D341Med (cell line): Measurements from ENCODE around the gene EVA1A.
"Not testable (repeated sequence)": the region's sequence is repeated elsewhere in the genome, so short reads cannot be mapped to it uniquely, and the experiment has no call there.

Experiments used
- DNase-seq: peaks from one replicate; pipeline ENCODE4 v3.0.0; 2012; ENCODE audit warnings: low spot score

EVA1A gene

DNA sequence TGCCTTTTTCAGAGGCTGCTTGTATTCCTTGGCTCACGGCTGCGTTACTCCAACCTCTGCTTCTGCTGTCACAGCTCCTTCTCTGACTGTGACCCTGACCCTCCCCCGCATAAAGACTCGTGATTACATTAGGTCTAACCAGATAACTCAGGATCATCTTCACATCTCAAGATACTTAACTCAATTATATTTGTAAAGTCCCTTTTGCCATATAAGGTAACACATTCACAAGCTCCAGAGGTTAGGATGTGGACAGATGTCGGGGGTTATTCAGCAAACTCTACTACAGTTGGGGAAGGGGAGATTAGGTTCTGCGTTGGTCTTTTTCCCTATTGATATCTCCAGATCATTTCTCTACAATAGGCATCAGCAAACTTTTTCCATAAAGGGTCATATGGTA lies 76.9 kb downstream of the EVA1A start:
- no peak for DNase-seq

DNA sequence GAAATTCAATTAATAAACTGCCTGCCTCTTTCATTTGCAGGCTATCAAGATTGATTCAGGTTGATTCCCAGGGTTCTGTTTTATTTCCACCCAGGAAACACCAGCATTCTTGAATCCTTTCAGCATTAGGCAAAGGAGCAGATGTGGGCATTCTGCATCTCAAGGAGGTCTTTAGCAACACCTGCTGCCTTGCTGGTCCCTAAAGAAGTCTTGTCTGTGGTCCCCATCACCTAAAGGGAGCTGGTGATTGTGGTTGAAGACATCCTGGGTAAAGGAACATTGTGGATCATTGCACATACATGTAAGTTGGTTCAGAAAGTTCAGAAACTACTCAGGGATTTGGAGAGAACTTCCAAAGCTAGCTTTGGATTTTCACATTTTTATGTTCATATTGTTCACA lies 78.3 kb downstream of the EVA1A start:
- DNase-seq: no peak

DNA sequence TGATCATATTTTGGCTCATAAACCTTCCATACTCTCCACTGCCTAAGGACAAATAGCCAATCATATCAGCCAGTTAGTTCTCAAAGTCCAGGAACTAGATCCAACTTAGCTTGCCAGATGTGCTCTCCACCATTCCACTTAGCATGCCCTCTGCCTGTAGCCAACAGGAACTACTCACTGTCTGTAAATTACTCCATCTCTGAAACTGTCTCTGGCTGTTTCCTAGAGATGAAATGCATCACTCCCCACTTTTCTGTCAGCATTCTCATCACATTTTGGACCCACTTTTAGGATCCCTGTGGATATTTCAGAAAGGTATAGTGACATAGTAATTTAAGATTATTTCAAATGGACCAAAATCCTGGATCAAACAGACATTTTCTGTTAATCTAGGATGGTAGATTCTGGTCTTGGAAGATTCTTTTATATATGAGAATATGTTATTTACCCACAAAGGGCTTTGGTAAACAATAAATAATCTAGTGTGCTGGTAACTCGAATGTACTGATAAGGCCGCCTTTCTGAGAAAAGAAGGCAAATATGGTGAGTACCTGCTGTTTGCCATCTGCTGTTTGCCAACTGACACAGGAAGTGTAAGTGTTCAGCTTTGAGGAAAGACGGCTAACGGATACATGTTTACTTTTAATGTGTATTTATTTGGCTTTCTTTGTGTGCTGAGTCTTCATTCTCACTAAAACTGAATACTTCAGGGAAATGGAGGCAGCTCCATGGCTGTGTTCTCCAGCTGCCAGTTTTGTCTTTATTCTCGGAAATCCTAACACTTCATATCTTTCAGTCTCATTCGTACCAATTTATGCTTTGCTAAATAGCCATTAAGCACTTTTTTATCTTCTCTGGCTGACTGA lies 79.5 kb downstream of the EVA1A start:
- no peak for DNase-seq

DNA sequence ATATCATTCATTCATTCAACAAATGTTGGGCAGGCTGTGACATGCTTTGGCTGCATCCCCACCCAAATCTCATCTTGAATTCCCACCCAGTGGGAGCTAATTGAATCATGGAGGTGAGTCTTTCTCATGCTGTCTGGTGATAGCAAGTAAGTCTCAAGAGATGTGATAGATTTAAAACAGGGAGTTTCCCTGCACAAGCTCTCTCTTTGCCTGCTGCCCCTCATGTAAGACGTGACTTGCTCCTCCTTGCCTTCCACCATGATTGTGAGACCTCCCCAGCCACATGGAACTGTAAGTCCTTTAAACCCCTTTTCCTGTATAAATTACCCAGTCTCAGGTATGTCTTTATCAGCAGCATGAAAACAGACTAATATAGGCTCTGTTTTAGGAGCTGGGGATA lies 83.0 kb downstream of the EVA1A start:
- not testable (repeated sequence) for DNase-seq

DNA sequence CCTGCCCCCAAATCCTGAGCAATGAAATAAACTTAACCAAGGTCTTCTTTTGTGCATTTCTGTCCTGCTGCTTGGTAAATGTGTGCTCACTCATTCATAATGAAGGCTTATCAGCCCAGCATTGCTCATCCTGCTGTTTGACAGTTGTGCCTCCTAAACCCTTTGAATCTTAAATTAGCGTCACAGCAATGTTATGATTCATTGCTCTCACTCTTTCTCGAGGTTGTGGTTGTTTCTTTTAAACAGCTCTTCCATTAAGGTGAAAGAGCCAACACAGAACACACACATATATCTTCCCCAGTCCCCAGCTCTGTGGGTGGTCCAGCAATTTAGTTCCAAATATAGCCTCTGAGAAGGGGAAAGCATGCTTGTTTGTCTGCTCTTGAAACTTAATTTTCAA lies 84.0 kb downstream of the EVA1A start:
- no peak for DNase-seq

DNA sequence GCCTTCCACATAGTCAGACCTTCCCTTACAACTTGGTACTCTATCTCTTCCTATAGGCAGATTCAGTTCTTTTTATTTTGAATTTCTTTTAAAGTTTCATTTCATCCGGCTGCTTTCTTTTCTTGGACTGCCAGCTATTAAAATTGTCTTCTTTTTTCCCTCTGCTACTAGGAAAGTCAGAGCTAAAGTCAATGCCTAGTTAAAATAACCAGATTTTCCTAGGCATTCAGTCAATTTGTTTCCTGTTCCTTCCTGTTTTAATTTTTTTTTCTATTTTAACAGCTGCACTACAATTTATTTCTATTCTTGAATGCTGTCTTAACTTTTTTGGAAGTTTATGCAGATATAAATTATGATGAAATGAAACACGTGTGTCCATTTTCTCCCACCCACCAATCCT lies 84.8 kb downstream of the EVA1A start:
- DNase-seq: no peak

DNA sequence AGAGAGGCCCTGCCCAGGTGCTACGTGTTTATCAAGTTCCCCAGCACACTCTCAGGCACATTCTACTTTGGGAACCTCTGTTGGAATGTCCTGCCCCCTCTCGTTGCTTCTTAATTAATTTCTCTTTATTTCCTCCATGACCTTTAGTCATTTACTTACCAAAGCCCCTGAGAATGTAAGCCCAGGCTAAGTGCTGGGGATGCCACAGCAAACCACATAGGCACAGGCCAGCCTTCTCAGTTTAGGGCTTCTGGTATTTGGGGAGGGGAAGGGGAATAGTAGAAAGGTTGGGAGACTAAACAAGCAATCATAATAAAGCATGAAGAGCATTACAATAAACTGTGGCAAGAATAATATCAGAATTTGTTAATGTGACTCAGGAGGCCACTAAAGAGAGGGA lies 85.7 kb downstream of the EVA1A start:
- no peak for DNase-seq

DNA sequence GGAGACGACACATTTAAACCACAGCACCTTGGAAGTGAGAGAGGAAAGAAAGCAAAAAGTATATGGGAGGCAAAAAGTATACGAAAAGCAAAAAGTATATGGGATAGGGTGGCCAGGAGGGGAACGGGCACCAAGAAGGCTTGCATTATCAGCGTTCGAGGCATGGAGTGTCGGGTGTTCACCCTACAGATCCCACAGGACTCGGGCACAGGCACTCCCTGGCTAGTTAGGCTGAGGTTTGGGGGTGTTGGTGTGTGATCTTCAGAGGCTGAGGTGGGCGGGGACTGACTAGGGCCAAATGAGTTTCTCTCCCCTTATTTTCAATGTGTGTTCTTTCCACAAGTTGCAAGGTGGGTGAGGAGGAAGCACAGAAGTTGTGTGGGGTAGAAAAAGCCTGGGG lies 86.6 kb downstream of the EVA1A start:
- DNase-seq: no peak

DNA sequence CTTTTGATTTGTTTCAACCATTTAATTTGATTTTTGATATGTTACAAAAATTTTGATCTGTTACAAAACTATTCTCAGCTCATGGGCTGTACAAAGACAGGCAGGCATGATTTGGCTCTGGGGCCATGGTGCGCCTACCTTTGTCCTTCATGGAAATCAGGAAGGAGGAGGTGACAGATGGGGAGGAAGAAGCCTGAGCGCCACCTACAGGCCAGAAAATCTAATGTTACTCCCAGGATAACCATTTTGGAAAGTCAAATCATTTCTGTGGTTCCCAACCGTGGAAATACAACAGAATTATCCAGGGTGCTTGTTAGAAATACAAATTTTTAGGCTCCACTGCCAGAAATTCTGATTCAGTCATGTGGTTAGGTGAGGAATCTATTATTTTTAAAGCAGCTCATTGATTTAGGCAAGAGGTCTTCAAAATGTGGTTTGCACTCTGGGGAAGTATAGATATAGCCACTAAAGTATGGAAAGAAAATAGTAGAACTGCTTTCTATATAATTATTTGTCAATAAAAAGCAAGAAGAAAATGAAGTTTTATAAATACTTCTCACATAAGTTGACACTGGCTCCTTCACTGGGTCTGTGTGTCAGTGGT lies 93.9 kb downstream of the EVA1A start:
- DNase-seq: peak; percentile 59

DNA sequence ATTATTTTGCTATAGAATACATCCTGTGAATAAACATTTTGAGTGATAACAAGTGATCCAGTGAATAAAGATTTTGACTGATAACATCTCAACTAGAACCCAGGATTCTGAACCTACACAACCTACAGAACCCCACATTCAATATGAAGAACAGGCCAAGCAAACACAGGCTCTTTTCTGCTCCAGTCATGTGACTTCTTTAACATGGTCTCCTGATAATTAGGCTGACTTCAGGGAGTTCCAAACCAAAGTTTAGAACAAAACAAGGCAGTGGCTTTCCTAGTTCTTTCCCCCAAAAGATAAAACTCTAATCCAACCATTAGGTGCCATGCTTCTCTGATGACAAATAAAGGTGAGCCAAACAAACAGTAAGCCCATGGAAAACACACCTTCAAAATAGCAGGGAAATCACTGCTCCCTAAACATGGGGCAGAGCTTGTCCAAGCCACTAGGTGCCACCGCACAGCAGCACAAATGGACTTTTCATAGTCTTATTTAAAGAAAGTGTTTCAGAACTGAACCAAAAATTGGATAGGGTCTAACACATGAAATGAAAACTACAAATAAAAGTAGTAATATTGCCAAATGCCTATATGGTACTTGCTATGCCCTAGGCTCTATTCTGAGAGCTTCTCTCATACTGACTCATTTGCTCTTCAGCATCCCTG lies 95.3 kb downstream of the EVA1A start:
- no peak for DNase-seq

DNA sequence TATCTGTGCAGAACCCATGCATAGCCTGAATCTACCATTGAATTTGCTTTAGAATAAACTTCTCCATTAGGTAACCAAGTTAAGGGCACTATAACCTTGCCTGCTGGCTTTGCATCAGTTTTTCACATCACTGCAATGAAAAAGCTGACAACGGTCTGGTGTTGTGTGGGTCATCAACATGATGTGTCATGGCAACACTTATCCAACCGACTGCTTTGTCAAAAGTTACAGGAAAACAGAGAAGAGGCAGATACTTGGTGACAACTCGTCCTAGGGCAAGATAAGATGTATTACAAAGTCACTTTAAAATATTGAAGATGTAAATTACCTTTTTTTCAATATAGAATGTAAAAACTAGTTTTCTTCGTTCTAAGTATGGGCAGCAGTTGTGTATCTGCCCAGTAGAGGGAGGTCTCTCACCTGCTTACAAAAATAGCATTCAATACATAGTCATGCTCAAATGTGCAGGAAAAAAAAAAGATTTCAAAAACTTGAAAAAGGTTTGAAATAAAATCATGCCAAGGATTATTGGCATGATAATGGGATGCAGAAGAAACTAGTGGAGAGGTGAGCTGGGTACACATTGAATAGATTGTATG lies 96.3 kb downstream of the EVA1A start:
- no peak for DNase-seq

DNA sequence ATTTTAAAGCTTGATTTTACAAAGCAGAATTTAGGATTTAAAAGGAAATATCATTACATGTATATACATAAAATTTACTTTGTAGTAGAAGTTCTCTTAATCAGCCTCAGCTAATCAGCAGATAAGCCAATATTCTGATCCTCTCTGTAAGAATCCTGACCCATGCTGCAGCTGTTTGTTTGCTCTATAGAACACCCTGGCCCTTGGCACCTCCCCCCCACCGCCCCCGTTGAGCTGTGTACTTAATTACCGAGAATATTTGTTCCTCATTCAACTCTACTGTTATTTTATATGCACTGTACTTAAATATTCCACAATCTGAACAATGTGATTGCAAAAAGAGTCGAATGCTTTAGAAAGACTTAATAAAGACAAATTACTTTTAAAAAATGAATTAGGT lies 98.0 kb downstream of the EVA1A start:
- no peak for DNase-seq

DNA sequence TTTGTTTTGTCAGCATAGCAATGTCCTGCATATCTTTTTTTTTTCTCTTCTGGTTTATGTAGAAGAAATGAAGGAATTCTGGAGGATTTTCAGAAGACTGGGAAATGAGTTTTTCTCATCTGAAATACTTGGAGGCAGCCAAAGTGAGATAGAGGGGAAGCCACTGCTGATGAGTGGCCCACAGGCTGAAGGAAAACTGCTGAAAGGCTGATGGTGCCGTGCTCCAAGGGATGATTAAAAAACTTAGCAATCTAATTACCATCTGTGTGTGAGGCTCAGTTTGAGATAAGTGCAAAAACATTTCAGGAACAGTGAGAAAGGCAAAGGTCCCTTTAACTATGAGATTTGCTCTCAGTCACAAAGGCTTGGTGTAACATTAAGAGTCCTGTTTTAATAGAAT lies 98.5 kb downstream of the EVA1A start:
- no peak for DNase-seq

DNA sequence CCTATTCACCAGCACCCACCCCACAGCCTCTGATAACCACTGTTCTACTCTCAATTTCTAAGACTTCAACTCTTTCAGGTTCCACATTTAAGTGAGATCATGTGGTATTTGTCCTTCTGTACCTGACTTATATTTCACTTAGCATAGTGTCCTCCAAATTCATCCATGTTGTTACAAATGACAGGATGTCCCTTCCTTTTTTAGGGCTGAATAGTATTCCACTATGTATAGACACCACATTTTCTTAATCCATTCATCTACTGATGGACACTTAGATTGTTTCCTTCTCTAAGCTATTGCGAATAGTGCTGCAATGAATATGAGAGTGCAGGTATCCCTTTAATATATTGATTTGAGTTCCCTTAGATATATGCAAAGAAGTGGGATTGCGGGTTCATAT lies 100.1 kb downstream of the EVA1A start:
- no peak for DNase-seq

DNA sequence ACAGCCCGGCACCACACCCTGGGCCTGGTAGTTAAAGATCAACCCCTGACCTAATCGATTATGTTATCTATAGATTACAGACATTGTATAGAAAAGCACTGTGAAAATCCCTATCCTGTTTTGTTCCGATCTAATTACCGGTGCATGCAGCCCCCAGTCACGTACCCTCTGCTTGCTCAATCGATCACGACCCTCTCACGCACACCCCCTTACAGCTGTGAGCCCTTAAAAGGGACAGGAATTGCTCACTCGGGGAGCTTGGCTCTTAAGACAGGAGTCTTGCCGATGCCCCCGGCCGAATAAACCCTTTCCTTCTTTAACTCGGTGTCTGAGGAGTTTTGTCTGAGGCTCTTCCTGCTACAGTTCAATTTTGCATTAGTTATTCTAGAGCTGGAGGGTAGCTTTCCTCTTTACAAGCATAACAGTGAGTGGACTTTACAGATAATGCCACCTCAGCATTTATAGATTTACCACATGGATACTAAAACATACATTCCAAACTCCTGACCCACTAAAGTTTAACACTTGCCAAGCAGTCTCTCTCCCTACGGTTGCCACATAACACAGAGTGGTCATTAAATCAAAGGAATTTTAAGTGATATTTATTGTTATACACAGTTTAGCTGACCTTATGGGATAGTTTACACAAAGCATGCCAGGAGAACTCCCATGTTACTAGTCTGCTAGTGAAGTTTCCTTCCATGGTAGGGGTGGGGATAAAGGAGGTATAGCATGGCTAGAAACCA lies 101.0 kb downstream of the EVA1A start:
- no peak for DNase-seq

DNA sequence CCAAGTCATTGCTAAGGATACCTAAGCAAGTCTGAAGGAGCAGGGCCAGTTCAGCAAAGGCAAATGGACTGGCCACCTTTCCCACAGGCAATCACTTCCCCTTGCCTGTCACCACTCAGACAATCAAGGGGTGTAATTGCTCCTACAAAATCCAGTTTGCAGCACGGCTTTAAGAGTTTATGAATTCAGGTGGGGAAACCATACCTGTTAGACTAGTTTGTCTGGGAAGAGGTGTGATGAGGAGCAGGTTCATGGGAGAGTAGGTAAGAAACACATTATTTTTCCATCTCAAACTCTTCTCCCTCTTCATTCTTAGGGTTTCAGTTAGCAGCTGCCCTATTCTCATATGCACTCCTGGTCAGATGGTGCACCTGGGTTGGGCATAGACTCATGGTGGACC lies 102.5 kb downstream of the EVA1A start:
- DNase-seq: no peak

DNA sequence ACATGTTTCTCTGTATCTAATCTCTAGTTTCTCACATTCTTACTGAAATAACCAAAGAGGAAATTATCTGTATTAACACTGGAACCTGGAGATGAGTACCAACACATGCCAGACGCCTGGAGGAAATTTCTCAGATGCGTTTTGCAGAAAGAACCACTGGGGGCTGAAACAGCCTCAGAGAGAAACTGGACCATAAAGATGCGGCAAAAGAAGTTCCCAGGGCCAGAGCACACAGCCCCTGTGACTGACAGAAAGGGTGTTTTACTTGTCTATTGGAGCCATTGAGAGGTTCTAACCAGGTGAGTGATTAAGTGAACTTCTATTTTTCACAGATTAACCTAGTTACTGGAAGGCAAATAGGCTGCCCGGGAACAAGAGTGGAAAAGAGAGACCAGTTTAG lies 103.9 kb downstream of the EVA1A start:
- DNase-seq: no peak

DNA sequence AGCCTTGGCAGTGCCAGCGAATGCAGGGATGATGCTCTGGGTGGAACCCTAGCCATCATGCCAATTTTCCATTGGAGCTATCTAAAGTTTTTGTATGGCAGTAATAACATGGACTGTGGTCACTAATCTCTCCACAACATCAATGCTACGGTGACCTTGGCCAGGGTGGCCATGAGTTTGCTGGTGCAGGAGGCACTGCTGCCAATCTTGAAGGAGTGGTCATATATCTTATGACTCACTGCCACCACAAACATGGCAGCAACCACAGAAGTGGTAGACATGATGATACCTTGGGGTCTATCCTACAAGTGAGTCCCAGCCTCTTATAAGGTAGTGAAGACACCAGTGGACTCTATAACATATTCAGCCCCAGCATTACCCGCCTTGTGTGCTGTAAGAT lies 104.6 kb downstream of the EVA1A start:
- no peak for DNase-seq

DNA sequence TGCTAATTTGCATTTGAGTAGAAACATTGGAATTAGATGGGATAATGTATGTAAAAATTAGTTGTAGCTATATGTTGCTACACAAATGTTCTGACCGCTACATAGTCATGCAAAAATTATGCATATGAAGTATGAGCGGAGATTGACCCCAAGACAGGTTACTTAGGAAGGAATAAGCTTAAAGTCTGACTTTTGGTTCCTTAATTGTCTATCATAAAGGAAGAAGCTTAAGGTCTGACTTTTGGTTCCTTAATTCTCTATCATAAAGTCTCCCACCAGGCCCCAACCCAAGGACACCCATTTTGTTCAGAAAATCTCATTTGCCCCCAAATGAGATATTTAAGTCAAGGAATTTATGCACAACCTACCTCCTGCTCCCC lies 106.5 kb downstream of the EVA1A start:
- DNase-seq: no peak

DNA sequence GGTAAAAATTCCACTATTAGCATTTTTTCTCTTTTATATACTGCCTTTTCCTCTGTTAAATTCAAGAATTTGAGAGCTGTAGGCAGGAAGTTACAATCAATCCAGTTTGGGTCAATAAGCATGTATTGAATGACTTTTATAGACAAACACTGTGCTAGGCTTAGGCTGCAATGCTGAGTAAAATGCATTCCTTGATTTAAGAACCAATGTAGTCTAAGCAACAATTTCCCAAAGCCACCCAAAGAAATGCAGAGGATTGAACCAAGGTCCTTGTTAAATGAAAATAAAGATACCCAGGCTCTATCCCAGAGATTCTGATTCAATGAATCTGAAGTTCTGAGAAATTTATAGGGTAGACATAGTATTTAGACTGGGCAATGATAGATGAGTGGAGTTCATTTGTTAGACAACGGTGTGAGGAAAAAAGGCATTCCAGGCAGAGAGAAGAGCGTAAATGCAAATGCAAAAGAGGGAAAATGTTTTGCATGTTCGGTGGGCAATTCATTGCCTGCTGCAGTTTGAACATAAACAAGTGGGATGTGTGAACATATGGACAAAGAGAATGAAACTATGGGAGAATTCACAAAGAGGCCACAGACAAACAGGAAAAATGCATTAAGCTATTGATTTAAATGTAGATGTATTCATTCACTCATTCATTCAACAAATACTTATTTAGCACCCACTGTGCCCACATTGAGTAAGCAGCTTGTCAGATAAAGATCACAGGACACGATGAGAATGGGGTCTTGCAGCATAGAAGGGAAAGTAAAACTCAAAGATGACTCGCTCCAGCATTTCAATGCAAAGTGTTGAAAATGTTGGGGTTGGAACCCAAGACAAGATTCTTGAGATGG lies 107.1 kb downstream of the EVA1A start:
- no peak for DNase-seq

DNA sequence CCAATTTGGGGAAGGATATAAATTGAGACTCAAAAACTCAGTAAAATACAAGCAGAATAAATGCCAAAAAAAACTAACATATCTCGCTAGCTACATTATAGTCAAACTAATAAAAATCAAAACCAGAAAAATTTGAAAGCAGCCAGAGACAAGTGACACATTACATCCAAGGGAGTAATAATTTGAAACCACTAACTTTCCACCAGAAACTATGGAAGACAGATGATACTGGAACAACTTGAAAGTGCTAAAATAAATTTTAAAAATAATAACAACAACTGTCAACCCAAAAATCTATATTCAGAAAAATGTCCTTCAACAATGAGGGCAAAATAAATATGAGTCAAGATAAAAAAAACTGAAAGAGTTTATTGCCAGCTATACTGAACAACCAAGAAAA lies 110.7 kb downstream of the EVA1A start:
- no peak for DNase-seq
